HepG2 (cell line): ENCODE data around the gene CLN6. TPM values are rescaled to one million over a fixed set of nuclear protein-coding genes. Genes with fewer than 3 reads are reported as not detected.
A peak's percentile ranks its signal among the peaks of the same experiment; 100 is the strongest.

Experiments used
- ATAC-seq: fragments of 200-7000 bp; cut with Tn5 transposase; 3 replicates; pipeline ENCODE4 v1.9.1; 2020; ENCODE audit warnings: mild to moderate bottlenecking, moderate library complexity
- BruUV-seq: library from RNA; stranded (reverse); fragments of 400-500 nt; replicated peaks from 2 replicates; lab custom pipeline; 2021; lab: Mats Ljungman, UMichigan
- CTCF ChIA-PET: fragments of 300-600 bp; formaldehyde crosslinking; extraction: SDS; loops from one replicate; lab custom pipeline; 2021; ENCODE audit warnings: low total read pairs, inconsistent platforms, low intra/inter-chr PET ratio; lab: Yijun Ruan, JAX
- POLR2A ChIA-PET: fragments of 350-600 bp; sonication (Branson Sonifier 250); formaldehyde crosslinking; loops from one replicate; lab custom pipeline; 2020; ENCODE audit warnings: antibody characterized with exemption, inconsistent platforms; lab: Yijun Ruan, JAX
- DNase-seq: peaks from one replicate; pipeline ENCODE4 v3.0.0-alpha.2; 2015; ENCODE audit warnings: low spot score
- FAIRE-seq: peaks from 3 replicates; lab custom pipeline; 2011; peaks lifted over from hg19 to GRCh38; lab: Jason Lieb, UNC
- H2AFZ ChIP-seq: one replicate; pipeline ENCODE4 v1.6.1; 2011; ENCODE audit warnings: low read length, inconsistent platforms
- H3K27ac ChIP-seq: fragments of 300-600 bp; 3 replicates; pipeline ENCODE4 v1.8.0; 2011; ENCODE audit warnings: mixed run types, mild to moderate bottlenecking, mixed read lengths, low read length, inconsistent platforms; ENCODE audit not compliant: insufficient read depth; ENCODE audit errors: extremely low read length
- H3K27me3 ChIP-seq, 2 experiments: fragments of 200-600 bp in 1 of 2; 2 replicates in 1 of 2; 3 replicates in 1 of 2; pipeline versions ENCODE4 v1.6.0 to v1.8.0; 2011; ENCODE audit warnings: low read length in 2 of 2, mild to moderate bottlenecking in 2 of 2, moderate library complexity in 2 of 2, inconsistent platforms in 1 of 2; ENCODE audit not compliant: insufficient read depth in 2 of 2, control insufficient read depth in 1 of 2
- H3K36me3 ChIP-seq, 2 experiments: fragments of 200-600 bp in 1 of 2; replicated peaks in 1 of 2; 2 replicates in 1 of 2; 3 replicates in 1 of 2; pipeline versions ENCODE4 v1.5.1 to v1.8.0; 2011; ENCODE audit warnings: low read length in 2 of 2, inconsistent platforms in 1 of 2; ENCODE audit not compliant: insufficient read depth in 2 of 2, control insufficient read depth in 1 of 2
- H3K4me1 ChIP-seq: 2 replicates; pipeline ENCODE4 v1.5.1; 2012; ENCODE audit warnings: low read length, inconsistent platforms; ENCODE audit not compliant: insufficient read depth
- H3K4me2 ChIP-seq: 2 replicates; pipeline ENCODE4 v1.6.0; 2011; ENCODE audit warnings: low read depth, low read length, inconsistent platforms
- H3K4me3 ChIP-seq, 3 experiments: fragments of 200-600 bp in 1 of 3; sonication (generic), shearing (Covaris generic) in 1 of 3; replicated peaks in 1 of 3; 2 replicates each; pipeline ENCODE4 v1.5.1; 2011 to 2016; ENCODE audit warnings: low read length in 3 of 3, inconsistent platforms in 2 of 3, low read depth in 2 of 3, mild to moderate bottlenecking in 2 of 3, control low read depth in 1 of 3, mixed read lengths in 1 of 3; ENCODE audit not compliant: insufficient read depth in 1 of 3
- H3K79me2 ChIP-seq: one replicate; pipeline ENCODE4 v1.6.1; 2011; ENCODE audit warnings: low read length, inconsistent platforms; ENCODE audit not compliant: insufficient read depth
- H3K9ac ChIP-seq: 2 replicates; pipeline ENCODE4 v1.6.0; 2011; ENCODE audit warnings: mild to moderate bottlenecking, low read depth, low read length, inconsistent platforms; ENCODE audit not compliant: insufficient read depth
- H3K9me3 ChIP-seq: 2 replicates; pipeline ENCODE4 v1.5.1; 2012; ENCODE audit warnings: mild to moderate bottlenecking, low read length
- H4K20me1 ChIP-seq: 2 replicates; pipeline ENCODE4 v1.6.0; 2011; ENCODE audit warnings: inconsistent platforms, mild to moderate bottlenecking, low read length, moderate library complexity; ENCODE audit not compliant: insufficient read depth
- FOXP1 ChIP-seq, 2 experiments: fragments of 450-650 bp in 1 of 2; IDR thresholded peaks; 2 replicates each; pipeline ENCODE4 v1.6.1; 2017 to 2018; ENCODE audit warnings: antibody characterized with exemption in 1 of 2
- HOXA9 ChIP-seq: sonication (generic); formaldehyde crosslinking; IDR thresholded peaks from 2 replicates; pipeline ENCODE4 v1.8.1; 2022; ENCODE audit warnings: missing genetic modification reagents, mild to moderate bottlenecking, moderate library complexity, borderline replicate concordance
- NFE2L2 ChIP-seq: fragments of 150-350 bp; IDR thresholded peaks from 2 replicates; pipeline ENCODE4 v1.6.1; 2014; ENCODE audit warnings: low read length
- RAD51 ChIP-seq: fragments of 450-650 bp; IDR thresholded peaks from 2 replicates; pipeline ENCODE4 v1.6.1; 2016; ENCODE audit warnings: borderline replicate concordance
- RCOR2 ChIP-seq: IDR thresholded peaks from 2 replicates; pipeline ENCODE4 v1.6.1; 2016; ENCODE audit warnings: missing biosample characterization, missing genetic modification reagents
- TCF7 ChIP-seq: sonication (generic); IDR thresholded peaks from 2 replicates; pipeline ENCODE4 v1.6.1; 2016; ENCODE audit warnings: antibody characterized with exemption, low read depth
- WGBS: methylation state at CpG from one replicate; pipeline ENCODE4 v1.1.6; 2017; ENCODE audit warnings: low lambda C conversion rate; 5-methylcytosine and 5-hydroxymethylcytosine counted together
- in situ Hi-C: cut with HindIII; loops from 2 replicates; pipeline ENCODE4 v1.10.0; 2017; ENCODE audit warnings: low pct_unique_long_range_greater_than_20kb; ENCODE audit not compliant: extremely low pct_ligation_motif_present
- intact Hi-C: fragments of 100-400 bp; cut with micrococcal nuclease; formaldehyde crosslinking; loops from one replicate; pipeline ENCODE4 v1.10.0; 2022; ENCODE audit not compliant: unreplicated experiment
- polyA plus RNA-seq, 8 experiments: library from polyadenylated mRNA; depleted of rRNA in 3 of 8; stranded (reverse) in 7 of 8; unstranded in 1 of 8; fragments of >200 nt; fragmentation: Illumina TruSeq in 4 of 8; extraction: Trizol in 4 of 8; gene quantifications; 2 replicates each; pipeline versions ENCODE4 v1.2.1 to v1.2.3, GENCODE V29; 2011 to 2016; ENCODE audit warnings: low read depth in 4 of 8, missing spikeins in 1 of 8, mixed read lengths in 1 of 8; ENCODE audit not compliant: insufficient read depth in 1 of 8
- total RNA-seq, 5 experiments: library from RNA; depleted of rRNA; stranded (reverse); fragments of >200 nt; fragmentation: Illumina TruSeq; extraction: Trizol; gene quantifications; 2 replicates each; pipeline ENCODE4 v1.2.3, GENCODE V29; 2016; ENCODE audit warnings: low read depth in 1 of 5
- TF ChIP-seq, protein P1 (sequence below): sonication (generic); formaldehyde crosslinking; IDR thresholded peaks from 2 replicates; pipeline ENCODE4 v1.8.0; 2023; ENCODE audit warnings: mild to moderate bottlenecking, missing genetic modification reagents
- TF ChIP-seq, protein P2 (sequence below): sonication (generic); formaldehyde crosslinking; conservative IDR thresholded peaks from 2 replicates; pipeline ENCODE4 v1.4.0; 2020; ENCODE audit warnings: missing genetic modification reagents

The CLN6 gene
- total and polyA plus RNA-seq, 2 of the 13 experiments (the other 11 are each of a cell fraction or from before 2014, with no cell fraction given), result 24.9 to 27.1 TPM

DNA sequence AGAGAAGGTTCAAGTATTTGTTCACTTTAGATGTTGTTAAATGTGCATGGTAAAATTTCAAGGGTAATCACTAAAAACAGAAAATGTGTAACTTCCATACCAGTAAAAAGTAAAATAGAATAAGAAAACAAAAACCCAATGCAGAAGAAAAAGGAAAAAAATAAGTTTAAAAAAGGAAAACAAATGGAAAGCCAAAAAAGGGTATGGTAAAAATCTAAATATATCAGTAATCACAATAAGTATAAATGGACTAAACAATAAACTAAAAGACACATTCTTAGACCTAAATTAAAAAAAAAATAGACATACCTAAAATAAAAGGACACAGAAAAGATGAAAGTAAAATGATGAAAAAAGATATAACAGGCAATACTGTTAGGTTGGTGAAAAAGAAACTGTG, 9.5 kb upstream of the CLN6 start:
- FAIRE-seq (no peak), ATAC-seq (no peak), DNase-seq (no peak)
- Histone ChIP-seq H3K79me2 (no peaks in the 10 kb centered on the region), H3K9me3 (peaks cover under 1% of the 10 kb centered on the region; the same call in 1 of the 2 replicates), H3K4me1 (peaks cover 11% of the 10 kb centered on the region), H3K9ac (no peak overlapping the region), H2AFZ (no peak overlapping the region), H3K4me2 (no peak overlapping the region), H4K20me1 (no peaks in the 10 kb centered on the region), H3K27ac (no peak overlapping the region), H3K27me3 (0 out of 5 replicates have a peak, but pooled peaks cover 0 to 3% of the 10 kb centered on the region in 2 experiments), H3K4me3 (no peak overlapping the region), H3K36me3 (no peaks in the 10 kb centered on the region)
- no peak for TF ChIP-seq RAD51
- TF ChIP-seq, protein P1, sequence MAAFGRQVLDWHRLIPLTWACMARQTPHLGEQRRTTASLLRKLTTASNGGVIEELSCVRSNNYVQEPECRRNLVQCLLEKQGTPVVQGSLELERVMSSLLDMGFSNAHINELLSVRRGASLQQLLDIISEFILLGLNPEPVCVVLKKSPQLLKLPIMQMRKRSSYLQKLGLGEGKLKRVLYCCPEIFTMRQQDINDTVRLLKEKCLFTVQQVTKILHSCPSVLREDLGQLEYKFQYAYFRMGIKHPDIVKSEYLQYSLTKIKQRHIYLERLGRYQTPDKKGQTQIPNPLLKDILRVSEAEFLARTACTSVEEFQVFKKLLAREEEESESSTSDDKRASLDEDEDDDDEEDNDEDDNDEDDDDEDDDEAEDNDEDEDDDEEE, result no peak
- TF ChIP-seq RCOR2 (CRISPR knock-in tag), result no peak
- TF ChIP-seq TCF7, result no peak
- TF ChIP-seq HOXA9 (CRISPR knock-in tag), result no peak
- TF ChIP-seq FOXP1 (IDR thresholded peaks at IDR 0.05), result no peak
- no peak for TF ChIP-seq FOXP1 (CRISPR knock-in tag; IDR thresholded peaks at IDR 0.05)
- in situ Hi-C loops, result no loop called here
- ChIA-PET POLR2A (no interaction called here), CTCF (no interaction called here)
- no TSS peak for BruUV-seq
- intact Hi-C loops, result no loop called here

DNA sequence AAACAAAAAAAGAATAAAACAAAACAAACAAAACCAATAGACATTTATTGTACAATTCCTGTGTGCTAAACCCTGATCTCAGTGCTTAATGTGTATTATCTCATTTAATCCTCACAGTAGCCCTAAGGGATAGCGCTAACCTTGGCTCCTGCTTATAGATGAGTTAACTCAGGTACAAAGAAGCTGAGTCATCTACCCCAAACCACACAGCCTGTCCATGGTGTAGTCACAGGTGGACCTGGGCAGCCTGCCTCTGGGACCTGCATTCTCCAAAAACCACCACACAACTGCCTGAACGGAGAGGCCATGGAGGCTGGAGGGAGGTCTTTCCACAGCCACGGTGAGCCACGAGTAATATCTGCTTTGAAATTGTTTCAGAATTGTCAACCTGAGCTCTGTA, 5.5 kb upstream of the CLN6 start:
- CTCF ChIA-PET, result no interaction called here
- POLR2A ChIA-PET, result no interaction called here
- no peak for DNase-seq
- Histone ChIP-seq H3K79me2 (no peaks in the 10 kb centered on the region), H3K27me3 (0 out of 5 replicates have a peak, but pooled peaks cover 0 to 7% of the 10 kb centered on the region in 2 experiments), H3K9me3 (no peaks in the 10 kb centered on the region), H3K9ac (no peak overlapping the region), H4K20me1 (no peaks in the 10 kb centered on the region), H2AFZ (no peak overlapping the region), H3K4me3 (no peak overlapping the region), H3K4me2 (no peak overlapping the region), H3K27ac (no peak overlapping the region), H3K36me3 (no peaks in the 10 kb centered on the region), H3K4me1 (peaks cover 51% of the 10 kb centered on the region)
- no peak for ATAC-seq
- WGBS, result 54% methylated on average over 4 of the region's 4 CpGs
- TF ChIP-seq NFE2L2, result peak; percentile 18; the same call in 1 of the 2 replicates
- TF ChIP-seq, protein P2, sequence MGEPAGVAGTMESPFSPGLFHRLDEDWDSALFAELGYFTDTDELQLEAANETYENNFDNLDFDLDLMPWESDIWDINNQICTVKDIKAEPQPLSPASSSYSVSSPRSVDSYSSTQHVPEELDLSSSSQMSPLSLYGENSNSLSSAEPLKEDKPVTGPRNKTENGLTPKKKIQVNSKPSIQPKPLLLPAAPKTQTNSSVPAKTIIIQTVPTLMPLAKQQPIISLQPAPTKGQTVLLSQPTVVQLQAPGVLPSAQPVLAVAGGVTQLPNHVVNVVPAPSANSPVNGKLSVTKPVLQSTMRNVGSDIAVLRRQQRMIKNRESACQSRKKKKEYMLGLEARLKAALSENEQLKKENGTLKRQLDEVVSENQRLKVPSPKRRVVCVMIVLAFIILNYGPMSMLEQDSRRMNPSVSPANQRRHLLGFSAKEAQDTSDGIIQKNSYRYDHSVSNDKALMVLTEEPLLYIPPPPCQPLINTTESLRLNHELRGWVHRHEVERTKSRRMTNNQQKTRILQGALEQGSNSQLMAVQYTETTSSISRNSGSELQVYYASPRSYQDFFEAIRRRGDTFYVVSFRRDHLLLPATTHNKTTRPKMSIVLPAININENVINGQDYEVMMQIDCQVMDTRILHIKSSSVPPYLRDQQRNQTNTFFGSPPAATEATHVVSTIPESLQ (CRISPR knock-in tag), result no peak
- intact Hi-C loops, result no loop called here
- no peak for FAIRE-seq
- in situ Hi-C loops, result no loop called here
- BruUV-seq, result no TSS peak
